Activated naive CD8-positive, alpha-beta T cell treated with anti-CD3 and anti-CD28 coated beads for 36 hours (primary cell): ENCODE measurements around the gene EIF3J. TPM values are rescaled to one million over a fixed set of nuclear protein-coding genes. Genes with fewer than 3 reads are reported as not detected.
"Not testable (repeated sequence)": the region's sequence is repeated elsewhere in the genome, so short reads cannot be mapped to it uniquely, and the experiment has no call there.

Experiments
- DNase-seq: peaks from one replicate; pipeline ENCODE4 v3.0.0; 2021
- H3K27ac Mint-ChIP-seq: one replicate; pipeline ENCODE4 v1.8.0; 2022; ENCODE audit warnings: mild to moderate bottlenecking, moderate library complexity, mixed read lengths
- H3K27me3 Mint-ChIP-seq: one replicate; pipeline ENCODE4 v1.8.0; 2022; ENCODE audit warnings: mild to moderate bottlenecking, mixed read lengths
- H3K36me3 Mint-ChIP-seq: one replicate; pipeline ENCODE4 v1.8.0; 2021; ENCODE audit warnings: mild to moderate bottlenecking, mixed read lengths
- H3K4me1 Mint-ChIP-seq: one replicate; pipeline ENCODE4 v1.8.0; 2021; ENCODE audit warnings: mixed read lengths
- H3K4me3 Mint-ChIP-seq: one replicate; pipeline ENCODE4 v1.8.0; 2022; ENCODE audit warnings: mild to moderate bottlenecking, moderate library complexity, mixed read lengths
- H3K9me3 Mint-ChIP-seq: one replicate; pipeline ENCODE4 v1.8.0; 2022; ENCODE audit warnings: mixed read lengths
- total RNA-seq, 2 experiments: library from RNA; stranded (reverse); gene quantifications; one replicate each; pipeline ENCODE4 v1.2.3, GENCODE V29; 2021

EIF3J gene
- total RNA-seq, 2 experiments from 2014 or later = 187 to 194 TPM

DNA sequence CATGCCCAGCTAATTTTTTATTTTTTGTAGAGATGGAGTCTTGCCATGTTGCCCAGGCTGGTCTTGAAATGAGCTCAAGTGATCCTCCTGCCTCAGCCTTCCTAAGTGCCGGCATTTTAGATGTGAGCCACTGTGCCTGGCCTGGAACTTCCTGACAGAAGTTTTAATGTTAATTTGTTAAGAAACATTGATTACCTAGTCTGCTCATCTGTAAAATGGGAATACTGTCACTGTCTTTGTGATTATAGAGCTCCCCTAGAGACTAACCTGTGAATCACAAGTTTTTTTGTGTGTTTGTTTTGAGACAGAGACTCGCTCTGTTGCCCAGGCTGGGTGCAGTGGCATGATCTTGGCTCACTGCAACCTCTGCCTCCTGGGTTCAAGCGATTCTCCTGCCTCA, 4.3 kb upstream of the EIF3J start:
- no peaks in the 10 kb centered on the region for H3K9me3 Mint-ChIP-seq
- H3K4me3 Mint-ChIP-seq = no peak overlapping the region
- H3K27ac Mint-ChIP-seq = peak overlapping the region; percentile 38
- H3K36me3 Mint-ChIP-seq = peaks cover 14% of the 10 kb centered on the region
- H3K27me3 Mint-ChIP-seq = no peaks in the 10 kb centered on the region
- H3K4me1 Mint-ChIP-seq = peaks cover 16% of the 10 kb centered on the region
- DNase-seq = no peak

DNA sequence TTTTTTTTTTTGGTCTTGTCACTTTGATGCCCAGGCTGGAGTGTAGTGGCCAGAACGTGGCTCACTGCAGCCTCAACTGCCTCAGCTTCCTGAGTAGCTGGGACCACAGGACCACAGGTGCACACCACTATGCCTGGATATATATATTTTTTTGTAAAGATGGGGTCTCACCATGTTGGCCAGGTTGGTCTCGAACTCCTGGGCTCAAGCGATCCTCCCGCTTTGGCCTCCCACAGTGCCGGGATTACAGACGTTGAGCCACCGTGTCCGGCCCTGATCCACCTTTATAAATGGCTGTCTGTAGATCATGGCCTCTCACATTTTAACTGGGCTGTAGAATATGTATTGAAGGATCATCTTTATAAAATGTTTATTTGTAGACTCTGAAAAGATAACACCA, 1.9 kb upstream of the EIF3J start:
- H3K4me1 Mint-ChIP-seq = peaks cover 27% of the 10 kb centered on the region
- peaks cover 34% of the 10 kb centered on the region for H3K36me3 Mint-ChIP-seq
- no peaks in the 10 kb centered on the region for H3K9me3 Mint-ChIP-seq

DNA sequence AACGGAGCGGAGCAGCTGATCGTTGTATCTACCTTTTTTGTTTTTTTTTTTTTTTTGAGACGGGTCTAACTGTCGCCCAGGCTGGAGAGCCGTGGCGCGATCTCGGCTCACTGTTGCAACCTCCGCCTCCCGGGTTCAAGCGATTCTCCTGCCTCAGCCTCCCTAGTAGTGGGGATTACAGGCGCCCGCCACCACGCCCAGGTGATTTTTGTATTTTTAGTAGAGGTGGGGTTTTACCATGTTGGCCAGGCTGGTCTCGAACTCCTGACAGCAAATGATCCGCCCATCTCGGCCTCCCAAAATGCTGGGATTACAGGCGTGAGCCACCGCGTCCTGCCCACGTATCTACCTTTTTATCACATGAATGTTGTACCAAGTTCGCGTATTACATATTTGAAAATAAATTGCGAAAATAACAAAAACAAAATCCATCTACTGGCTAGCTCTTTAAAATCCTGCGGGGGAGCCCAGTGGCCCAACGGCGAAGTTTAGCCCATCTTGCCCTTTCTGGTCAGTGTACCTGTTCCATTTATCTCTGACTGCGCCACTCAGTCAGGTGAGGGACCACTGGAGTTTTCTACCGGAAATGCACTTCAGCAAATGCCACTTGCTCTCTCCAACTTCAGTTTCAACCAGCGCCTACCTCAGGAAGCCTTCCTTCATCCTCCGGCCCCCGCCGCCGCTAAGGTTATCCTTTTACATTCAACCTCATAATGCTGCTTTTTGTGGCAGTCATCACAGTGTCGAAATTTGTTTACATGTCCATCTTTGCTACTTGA, 1.2 kb upstream of the EIF3J start:
- DNase-seq = peak; percentile 40
- Mint-ChIP-seq H3K36me3 (peaks cover 40% of the 10 kb centered on the region), H3K27me3 (no peaks in the 10 kb centered on the region), H3K27ac (peak overlapping the region; percentile 97), H3K4me1 (peaks cover 31% of the 10 kb centered on the region), H3K4me3 (peak overlapping the region; percentile 88), H3K9me3 (no peaks in the 10 kb centered on the region)

More for the DNA sequence above, 1.9 kb upstream of the EIF3J start:
- DNase-seq = no peak
- Mint-ChIP-seq H3K27me3 (no peaks in the 10 kb centered on the region), H3K27ac (no peak overlapping the region), H3K4me3 (peak overlapping the region; percentile 88)

DNA sequence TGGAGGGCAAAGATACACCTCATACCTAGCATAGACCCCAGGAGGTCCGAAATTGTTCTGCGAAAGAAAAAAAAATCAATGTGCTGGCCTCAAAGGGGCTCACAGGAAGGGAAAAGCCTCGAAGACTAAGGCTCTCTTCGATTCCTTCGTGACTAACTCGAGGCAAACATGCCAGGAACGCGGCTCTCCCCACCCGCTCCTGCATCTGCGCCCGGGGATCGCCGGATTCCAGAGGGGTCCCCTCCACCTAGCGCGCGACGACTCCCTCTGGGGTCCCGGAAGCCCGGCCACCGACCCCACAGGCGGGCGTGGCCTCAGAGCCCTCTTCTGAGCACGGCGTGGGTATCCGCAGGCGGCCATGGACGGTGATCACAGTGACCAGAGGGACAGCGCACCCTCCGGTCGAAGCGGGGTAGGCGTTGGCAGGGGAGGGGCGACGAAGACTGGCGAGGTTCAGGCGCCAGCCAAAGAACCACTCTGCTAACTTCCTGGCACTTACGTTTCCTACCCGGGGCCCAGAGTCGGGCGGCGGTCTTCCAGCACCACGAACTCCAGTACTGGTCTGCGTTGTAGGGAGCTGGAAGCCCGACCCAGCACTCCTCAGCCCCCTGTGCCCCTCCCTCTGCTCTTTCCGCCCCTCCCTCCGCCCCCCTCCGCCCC, 515 bp upstream of the EIF3J start:
- no peaks in the 10 kb centered on the region for H3K9me3 Mint-ChIP-seq
- DNase-seq = no peak
- no peaks in the 10 kb centered on the region for H3K27me3 Mint-ChIP-seq
- peak overlapping the region; percentile 97 for H3K27ac Mint-ChIP-seq
- H3K4me3 Mint-ChIP-seq = peak overlapping the region; percentile 88
- peaks cover 37% of the 10 kb centered on the region for H3K4me1 Mint-ChIP-seq
- H3K36me3 Mint-ChIP-seq = peaks cover 47% of the 10 kb centered on the region

DNA sequence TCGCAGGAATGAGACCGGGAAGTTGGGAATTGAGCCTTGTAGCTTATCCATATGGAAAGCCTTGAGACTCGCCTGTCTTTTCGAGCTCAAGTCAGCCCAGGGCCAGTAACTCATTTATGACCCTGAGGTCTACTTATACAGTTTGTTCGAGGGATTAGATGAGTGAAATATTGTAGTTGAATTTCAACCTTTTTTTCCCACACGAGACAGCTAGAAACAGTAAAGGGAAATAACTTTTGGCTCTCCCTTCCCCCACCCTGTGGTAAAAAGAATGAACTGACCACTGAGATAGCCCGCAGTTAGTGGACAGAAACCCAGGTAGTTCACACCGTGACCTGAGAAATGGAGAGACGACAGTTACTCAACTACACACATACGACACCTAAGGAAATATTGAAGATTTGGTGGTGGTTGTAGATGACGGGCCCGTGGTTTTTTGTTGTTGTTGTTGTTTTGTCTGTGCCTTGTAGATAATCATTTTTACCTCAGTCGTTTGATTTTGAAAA, 841 bp downstream of the EIF3J start:
- Mint-ChIP-seq H3K4me3 (peak overlapping the region; percentile 88), H3K36me3 (peaks cover 57% of the 10 kb centered on the region), H3K27ac (peak overlapping the region; percentile 97), H3K27me3 (no peaks in the 10 kb centered on the region), H3K9me3 (no peaks in the 10 kb centered on the region), H3K4me1 (peaks cover 46% of the 10 kb centered on the region)
- no peak for DNase-seq

DNA sequence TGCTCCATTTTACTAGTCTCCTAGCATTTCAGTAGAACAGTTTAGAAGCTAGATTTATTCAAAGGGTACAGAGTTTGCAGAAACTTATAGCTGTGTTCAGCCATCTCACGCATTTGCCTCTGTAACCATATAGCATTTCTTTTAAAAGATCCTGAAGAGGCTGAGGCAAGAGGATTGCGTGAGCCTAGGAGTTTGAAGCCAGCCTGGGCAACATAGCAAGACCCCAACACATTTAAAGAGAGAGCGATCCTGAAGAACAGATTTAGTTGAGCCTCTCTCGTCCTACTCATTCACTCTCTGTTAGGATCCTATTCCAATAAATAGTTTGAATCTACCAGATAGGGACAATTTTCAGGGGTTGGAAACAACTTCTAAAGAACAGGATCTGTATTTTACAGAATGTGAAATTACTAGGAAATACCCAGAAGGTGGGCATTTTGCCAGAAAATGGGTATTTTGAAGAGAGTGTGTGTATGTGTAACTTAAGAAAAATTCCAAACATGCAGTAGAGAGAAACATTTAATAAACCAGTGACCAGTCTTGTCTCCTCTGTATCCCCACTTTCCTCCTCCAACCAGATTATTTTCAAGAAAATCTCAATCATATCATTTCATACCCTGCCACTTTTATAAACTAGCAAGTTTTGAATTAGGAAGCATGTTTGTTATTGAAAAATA, 4.5 kb downstream of the EIF3J start:
- DNase-seq = no peak
- H3K4me3 Mint-ChIP-seq = peak overlapping the region; percentile 25
- H3K36me3 Mint-ChIP-seq = peaks cover 57% of the 10 kb centered on the region
- H3K9me3 Mint-ChIP-seq = no peaks in the 10 kb centered on the region
- no peak overlapping the region for H3K27ac Mint-ChIP-seq
- peaks cover 55% of the 10 kb centered on the region for H3K4me1 Mint-ChIP-seq
- H3K27me3 Mint-ChIP-seq = no peaks in the 10 kb centered on the region

DNA sequence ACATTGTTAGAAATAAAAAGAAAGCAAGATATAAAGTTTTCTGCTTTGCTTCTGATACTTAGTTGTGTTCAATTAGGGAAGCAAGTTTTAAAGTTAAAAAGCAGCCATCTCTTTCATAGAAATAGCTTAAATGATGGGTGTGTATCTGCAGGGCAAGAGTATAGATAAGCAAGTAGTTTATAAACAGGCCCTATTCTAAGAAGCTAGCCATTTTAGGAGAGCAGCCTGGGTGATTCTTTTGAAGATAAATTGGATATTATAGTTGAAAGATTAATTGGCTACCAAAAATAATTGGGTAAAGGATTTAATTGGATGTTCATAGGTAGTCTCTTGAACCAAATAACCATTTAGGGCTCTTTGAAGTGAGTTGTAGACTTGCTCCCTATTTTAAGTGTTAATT, 5.6 kb downstream of the EIF3J start:
- Mint-ChIP-seq H3K9me3 (no peaks in the 10 kb centered on the region), H3K36me3 (peaks cover 62% of the 10 kb centered on the region), H3K27ac (no peak overlapping the region)

DNA sequence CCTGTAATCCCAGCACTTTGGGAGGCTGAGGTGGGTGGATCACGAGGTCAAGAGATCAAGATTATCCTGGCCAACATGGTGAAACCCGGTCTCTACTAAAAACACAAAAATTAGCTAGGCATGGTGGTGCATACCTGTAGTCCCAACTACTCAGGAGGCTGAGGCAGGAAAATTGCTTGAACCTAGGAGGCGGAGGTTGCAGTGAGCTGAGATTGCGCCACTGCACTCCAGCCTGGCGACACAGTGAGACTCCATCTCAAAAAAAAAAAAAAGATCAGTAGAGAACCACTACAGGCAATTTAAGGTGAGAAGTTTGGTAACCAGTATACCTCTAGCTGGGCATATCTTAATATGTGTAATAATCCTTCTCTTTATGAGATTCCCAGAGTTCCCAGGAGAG, 7.8 kb downstream of the EIF3J start:
- H3K27ac Mint-ChIP-seq = peak overlapping the region; percentile 72
- H3K27me3 Mint-ChIP-seq, H3K9me3 Mint-ChIP-seq, DNase-seq: not testable (repeated sequence)
- H3K4me3 Mint-ChIP-seq = peak overlapping the region; percentile 55
- H3K36me3 Mint-ChIP-seq = peaks cover 47% of the 10 kb centered on the region
- peaks cover 64% of the 10 kb centered on the region for H3K4me1 Mint-ChIP-seq

More for the DNA sequence above, 5.6 kb downstream of the EIF3J start:
- no peak for DNase-seq
- Mint-ChIP-seq H3K4me3 (no peak overlapping the region), H3K4me1 (peaks cover 63% of the 10 kb centered on the region), H3K27me3 (no peaks in the 10 kb centered on the region)

DNA sequence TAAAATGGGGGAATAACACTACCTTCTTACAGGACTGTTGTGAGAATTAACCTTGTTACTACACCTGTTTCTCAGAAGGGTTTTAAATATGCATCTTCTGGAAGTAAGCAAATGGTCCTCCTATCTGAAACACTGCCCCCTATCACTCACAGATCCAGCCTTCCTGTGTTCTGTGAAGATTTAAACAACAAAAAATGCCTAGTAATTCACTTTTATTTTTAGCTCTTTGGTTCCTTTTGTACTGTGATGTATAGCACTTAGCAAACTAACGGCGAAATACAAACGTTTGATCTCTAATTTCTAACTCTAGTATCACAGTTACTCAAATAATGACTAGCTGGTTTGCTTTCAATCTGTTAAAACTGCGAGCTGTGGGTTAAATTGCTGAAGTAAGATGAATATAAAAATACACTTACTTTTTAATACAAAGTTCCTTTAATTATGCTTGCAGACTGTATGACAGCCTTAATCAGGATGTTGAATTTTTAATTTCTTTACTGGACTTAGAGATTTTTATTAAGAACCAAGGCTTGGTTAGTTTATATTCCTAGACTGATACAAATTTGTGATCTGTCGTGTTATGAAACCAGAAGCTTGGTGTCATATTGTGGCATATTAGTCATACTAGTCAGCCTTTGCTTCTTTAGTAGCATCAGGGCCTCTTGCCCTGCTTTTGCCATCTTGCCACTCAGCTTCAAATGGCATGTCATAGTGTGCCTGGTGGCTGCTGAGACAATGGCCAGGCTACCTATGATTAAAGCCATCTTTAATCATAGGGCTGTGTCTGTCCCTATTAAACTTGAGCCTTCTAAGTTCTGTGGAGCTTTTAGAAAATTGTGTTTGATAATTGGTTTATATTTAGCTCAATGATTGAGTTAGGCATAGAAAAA, 9.2 kb downstream of the EIF3J start:
- DNase-seq = peak; percentile 64
- peak overlapping the region; percentile 50 for H3K4me3 Mint-ChIP-seq
- H3K36me3 Mint-ChIP-seq = peaks cover 38% of the 10 kb centered on the region
- H3K27me3 Mint-ChIP-seq = no peaks in the 10 kb centered on the region
- peaks cover 60% of the 10 kb centered on the region for H3K4me1 Mint-ChIP-seq
- H3K9me3 Mint-ChIP-seq = no peaks in the 10 kb centered on the region
- H3K27ac Mint-ChIP-seq = peak overlapping the region; percentile 81

DNA sequence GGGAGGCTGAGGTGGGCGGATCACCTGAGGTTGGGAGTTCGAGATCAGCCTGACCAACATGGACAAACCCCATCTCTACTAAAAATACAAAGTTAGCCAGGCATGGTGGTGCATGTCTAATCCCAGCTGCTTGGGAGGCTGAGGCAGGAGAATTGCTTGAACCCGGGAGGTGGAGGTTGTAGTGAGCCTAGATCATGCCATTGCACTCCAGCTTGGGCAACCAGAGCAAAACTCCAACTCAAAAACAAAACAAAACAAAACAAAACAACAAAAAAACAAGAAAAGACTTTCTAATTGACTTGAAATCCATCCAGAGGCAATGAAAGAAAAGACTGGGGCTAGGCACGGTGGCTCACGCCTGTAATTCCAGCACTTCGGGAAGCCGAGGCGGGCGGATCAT, 12.2 kb downstream of the EIF3J start:
- peaks cover 24% of the 10 kb centered on the region for H3K36me3 Mint-ChIP-seq
- not testable (repeated sequence) for H3K27ac Mint-ChIP-seq, H3K4me3 Mint-ChIP-seq, H3K9me3 Mint-ChIP-seq, H3K27me3 Mint-ChIP-seq, DNase-seq
- peaks cover 39% of the 10 kb centered on the region for H3K4me1 Mint-ChIP-seq

DNA sequence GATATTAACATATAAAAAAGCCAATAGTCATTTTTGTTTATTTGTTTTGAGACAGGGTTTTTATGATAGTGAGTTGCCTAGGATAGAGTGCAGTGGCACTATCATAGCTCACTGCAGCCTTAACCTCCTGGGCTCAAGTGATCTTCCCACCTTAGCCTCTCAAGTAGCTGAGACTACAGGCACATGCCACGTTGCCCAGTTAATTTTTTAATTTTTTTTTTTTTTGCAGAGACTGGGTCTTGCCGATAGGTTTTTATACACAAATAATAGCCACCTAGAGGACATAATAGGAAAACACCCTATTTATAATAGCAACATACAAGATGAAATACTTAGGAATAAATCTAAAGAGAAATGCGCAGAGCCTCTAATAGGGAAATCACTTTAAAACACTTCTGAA, 13.3 kb downstream of the EIF3J start:
- Mint-ChIP-seq H3K9me3 (no peaks in the 10 kb centered on the region), H3K4me1 (peaks cover 46% of the 10 kb centered on the region), H3K4me3 (no peak overlapping the region), H3K36me3 (peaks cover 26% of the 10 kb centered on the region), H3K27ac (no peak overlapping the region), H3K27me3 (no peaks in the 10 kb centered on the region)
- no peak for DNase-seq

DNA sequence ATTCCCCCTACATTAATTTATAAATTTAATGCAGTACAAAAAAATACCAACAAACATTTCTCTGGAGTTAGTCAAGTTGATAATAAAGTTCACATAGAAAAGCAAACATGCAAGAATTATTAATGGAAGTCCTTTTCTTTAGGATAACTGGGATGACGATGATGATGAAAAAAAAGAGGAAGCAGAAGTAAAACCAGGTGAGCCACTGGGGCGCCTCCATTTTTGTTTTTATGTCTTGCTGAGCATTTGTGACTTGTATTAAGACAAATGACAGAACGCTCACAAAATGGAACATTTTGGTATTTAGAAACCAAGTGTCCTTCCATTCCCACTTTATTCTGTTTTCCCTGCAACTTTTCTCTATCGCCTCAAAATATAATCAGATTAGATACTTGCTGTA, 13.8 kb downstream of the EIF3J start:
- peaks cover 47% of the 10 kb centered on the region for H3K4me1 Mint-ChIP-seq
- no peak overlapping the region for H3K27ac Mint-ChIP-seq
- peaks cover 26% of the 10 kb centered on the region for H3K36me3 Mint-ChIP-seq
- H3K9me3 Mint-ChIP-seq = no peaks in the 10 kb centered on the region
- no peak for DNase-seq
- H3K27me3 Mint-ChIP-seq = no peaks in the 10 kb centered on the region
- no peak overlapping the region for H3K4me3 Mint-ChIP-seq

DNA sequence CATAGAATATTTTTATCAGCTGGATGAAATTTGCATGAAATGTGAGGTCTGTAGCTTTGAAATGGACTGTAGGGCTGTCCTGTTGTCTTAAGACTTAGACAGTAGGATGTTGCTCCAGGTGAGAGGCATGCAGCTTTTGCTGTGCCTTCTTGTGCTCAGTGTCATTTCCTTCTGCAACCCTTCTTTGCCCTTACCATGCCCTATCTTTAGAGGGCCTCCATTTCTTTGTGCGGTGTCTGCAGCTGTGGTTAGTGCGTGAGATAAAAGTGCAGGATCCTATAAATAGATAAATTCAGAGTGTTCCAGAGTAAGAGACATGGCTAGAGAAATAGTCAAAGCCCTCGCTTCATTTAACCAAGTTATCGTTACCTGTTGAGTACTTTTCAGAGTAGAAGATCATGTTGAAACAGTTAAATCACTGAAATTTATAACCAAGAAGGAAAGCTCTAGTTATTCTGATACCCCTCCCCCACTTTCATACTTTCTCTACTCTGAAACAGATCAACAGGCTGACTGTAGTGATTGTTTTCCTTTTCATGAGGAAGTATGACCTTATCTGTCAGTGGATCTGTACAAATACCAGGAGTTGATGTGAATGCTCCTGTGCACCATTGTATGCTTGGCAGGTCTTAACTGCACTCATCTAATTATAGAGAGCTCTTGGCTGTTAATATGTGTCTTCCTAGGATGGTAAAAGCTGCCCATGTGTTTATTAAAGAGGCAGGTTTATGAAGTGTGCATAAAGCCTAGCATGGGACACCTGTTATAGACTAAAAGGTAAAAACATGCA, 18.2 kb downstream of the EIF3J start:
- peaks cover 34% of the 10 kb centered on the region for H3K36me3 Mint-ChIP-seq

DNA sequence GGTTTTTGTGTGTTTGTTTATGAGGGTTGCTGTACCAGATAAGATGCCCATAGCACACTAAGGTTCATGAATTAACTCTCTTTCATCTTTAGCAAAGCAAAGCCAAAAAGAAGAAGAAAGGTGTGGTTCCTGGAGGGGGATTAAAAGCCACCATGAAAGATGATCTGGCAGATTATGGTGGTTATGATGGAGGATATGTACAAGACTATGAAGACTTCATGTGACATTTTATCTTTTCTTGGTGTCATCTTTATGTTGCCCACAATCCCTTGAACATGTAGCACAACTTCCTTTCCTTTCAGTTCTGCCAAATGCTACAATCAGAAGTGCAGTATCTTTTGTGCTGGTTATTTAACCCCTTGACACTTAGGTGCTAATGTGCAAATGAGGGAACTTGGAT, 24.0 kb downstream of the EIF3J start:
- Mint-ChIP-seq H3K27ac (peak overlapping the region; percentile 36), H3K4me1 (peaks cover 16% of the 10 kb centered on the region), H3K36me3 (peaks cover 52% of the 10 kb centered on the region)
- H3K9me3 Mint-ChIP-seq, H3K4me3 Mint-ChIP-seq, H3K27me3 Mint-ChIP-seq, DNase-seq: not testable (repeated sequence)

More for the DNA sequence above, 18.2 kb downstream of the EIF3J start:
- no peak overlapping the region for H3K4me3 Mint-ChIP-seq
- no peaks in the 10 kb centered on the region for H3K9me3 Mint-ChIP-seq
- DNase-seq = no peak
- H3K4me1 Mint-ChIP-seq = peaks cover 23% of the 10 kb centered on the region
- H3K27ac Mint-ChIP-seq = peak overlapping the region; percentile 67
- no peaks in the 10 kb centered on the region for H3K27me3 Mint-ChIP-seq
